GM19193 (cell line): ENCODE data around the gene CEMP1.
A peak's percentile ranks its signal among the peaks of the same experiment; 100 is the strongest.

Experiments
- POLR2A ChIP-seq: IDR thresholded peaks from 4 replicates; pipeline ENCODE4 v1.6.1; 2011; ENCODE audit not compliant: insufficient read depth, insufficient read length; ENCODE audit errors: extremely low read depth

Gene CEMP1

GRCh38 chr16:2513405-2514332 is 17.5 kb downstream of the CEMP1 start, which contains the start of gene ATP6V0C:
Gene ATP6V0C, plus strand, starts transcription at chr16:2513952. Its CDS starts 152 bp downstream, at chr16:2514104.
- peak; percentile 90 for TF ChIP-seq POLR2A

GRCh38 chr16:2512735-2513404 is 18.3 kb downstream of the CEMP1 start:
- no peak for TF ChIP-seq POLR2A

DNA sequence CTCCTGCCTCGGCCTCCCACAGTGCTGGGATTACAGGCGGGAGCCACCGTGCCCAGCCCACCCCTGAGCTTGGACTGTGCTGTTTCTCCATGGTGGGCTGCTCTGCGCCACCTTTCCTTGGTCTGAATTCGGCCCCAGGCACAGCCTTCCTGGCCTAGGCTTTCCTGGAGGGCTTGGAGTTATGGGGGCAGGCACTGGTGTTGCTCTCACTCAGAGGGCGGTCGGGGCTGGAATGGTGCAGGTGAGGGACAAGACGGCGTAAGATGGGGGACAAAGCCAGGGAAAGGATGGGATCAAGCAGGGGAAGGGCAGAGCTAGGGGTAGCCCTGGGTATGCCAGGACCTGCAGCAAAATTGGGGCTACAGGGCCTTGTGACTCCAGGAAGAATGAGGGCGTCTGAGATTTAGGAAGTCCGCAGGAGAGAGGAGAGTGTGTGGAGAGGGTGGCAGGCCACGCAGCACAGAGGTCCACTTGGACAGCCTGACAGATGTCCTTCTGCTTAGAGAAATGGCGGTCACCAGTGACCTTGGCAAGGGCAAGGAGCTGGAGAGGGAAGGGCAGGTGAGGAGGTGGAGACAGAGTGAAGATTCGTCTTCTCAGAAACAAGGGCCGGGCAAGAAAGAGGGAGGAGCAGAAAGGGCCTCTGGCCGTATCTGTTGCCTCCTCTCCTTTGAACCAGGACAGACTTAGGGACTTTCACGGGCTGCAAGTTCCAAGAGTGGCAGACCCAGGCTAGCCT is 19.0 kb downstream of the CEMP1 start:
- TF ChIP-seq POLR2A = no peak

DNA sequence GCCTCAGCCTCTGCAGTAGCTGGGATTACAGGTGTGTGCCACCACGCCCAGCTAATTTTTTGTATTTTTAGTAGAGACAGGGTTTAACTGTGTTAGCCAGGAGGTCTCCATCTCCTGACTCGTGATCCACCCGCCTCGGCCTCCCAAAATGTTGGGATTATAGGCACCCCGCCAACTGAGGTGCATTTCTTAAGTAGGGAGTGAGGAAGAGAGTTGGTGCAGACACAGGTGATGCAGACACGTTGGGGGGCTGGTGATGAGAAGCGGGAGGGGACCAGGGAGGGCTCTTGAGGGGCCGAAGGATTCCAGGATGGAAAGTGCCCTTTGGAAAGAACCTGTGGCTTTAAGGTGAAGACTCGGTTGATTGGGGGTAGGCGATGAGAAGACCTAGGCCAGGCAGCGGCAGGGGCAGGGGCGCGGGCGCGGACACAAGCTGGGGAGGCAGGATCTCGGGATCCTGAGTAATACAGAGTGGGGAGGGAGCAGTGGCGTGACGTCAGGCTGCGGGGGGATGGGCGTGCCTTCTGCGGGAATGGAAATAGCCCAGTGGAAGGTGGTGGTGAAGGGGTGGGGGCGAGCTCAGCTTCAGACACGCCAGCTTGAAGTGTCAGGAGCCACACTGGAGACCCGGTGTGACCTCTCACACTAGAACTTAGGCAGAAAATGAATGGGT is 19.9 kb downstream of the CEMP1 start:
- no peak for TF ChIP-seq POLR2A

DNA sequence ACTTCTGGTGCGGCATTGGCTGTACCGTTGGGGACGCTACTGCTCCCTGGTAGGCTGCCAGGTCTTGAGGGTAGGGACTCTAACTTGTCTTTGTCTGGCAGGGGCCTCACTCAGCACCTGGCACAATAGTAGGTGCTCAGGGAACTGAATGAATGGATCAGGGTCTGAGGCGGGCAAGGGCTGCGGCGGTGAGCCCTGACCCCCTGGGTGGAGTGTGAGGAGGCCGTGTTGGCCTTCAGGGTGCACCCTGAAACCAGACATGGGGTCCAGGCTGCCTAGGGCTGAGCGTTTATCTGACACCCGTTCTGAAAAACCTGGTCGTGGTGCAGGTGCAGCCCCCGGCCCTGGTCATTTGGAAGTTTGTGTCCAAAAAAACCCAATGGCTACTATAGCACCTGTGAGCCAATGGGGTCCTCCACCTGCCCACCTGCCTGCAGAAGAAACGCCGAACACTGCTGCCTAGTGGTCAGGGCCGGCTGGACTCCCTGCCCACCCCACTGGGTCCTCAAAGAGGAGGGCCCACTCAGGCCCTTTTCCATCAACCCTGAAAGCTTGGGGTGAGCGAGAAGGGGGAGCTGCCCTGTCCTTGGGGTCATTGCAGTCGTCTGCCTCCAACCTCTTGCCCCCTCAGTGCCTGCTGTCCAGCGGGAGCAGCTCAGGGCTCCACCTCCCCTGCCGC is 22.3 kb downstream of the CEMP1 start:
- no peak for TF ChIP-seq POLR2A

DNA sequence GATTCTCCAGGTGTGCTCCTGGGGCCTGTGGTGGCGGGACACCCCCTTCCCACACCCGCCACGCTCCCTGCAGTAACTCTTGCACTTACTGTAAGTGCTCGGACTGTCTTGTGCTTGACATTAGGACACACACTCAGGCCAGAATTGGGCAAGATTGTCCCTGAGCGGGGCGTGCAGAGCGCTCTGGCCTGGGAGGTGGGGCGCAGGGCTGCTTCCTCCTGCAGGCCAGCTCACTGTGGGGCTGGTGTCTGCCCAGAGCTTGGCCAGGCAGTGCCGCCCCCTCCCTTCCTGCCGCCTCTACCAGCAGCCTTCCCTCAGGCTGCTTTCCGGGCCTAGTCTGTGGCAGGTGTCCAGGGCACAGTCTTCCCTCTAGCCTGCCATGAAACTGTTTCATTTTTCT is 23.5 kb downstream of the CEMP1 start:
- TF ChIP-seq POLR2A = no peak

GRCh38 chr16:2507052-2507659 is 24.1 kb downstream of the CEMP1 start:
- TF ChIP-seq POLR2A = peak; percentile 31

GRCh38 chr16:2505695-2506094 is 25.5 kb downstream of the CEMP1 start:
- no peak for TF ChIP-seq POLR2A

DNA sequence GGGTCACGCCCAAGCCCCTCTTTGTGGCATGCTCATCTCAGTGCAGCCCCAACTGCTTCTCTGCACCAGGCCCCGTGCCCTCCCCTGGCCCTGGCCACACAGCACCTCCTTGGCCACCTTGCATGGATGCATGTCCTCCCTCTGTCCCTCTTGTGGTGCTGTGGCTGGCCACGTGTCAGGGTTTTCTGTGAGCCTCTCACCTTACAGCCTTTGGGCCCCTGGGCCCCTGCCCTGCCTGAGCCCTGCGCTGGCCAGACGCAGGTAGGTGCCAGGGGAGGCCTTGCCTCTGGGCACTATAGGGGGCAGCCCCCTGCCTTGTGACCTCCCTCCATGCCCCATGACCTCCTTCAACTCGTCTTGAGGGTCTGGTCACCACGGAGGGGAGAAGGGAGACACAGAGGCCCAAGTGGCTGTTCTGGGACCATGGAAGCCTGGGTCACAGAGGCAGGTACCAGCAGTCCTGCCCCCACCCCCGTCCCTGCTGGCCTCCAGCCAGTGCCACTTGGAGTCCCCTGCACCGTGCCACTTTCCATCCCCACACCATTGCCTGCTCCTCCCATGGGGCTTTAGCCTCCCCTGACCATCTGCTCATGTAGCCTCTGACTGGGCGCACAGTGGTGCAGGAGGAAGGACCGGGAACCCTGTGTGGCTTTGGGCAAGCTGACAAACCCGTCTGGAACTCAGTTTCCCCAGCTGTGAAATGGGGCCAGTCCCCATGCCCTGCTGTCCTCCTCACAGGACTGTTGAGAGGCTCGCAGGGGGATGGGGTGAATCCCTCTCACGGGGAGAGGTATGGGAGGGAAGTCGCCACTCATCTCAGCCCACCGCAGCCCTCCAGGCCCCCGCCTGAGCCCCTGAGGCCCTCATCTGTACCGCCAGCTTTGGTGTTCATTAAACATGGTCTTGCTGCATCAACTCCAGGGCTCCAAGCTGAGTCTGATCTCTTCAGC is 29.0 kb downstream of the CEMP1 start:
- no peak for TF ChIP-seq POLR2A

DNA sequence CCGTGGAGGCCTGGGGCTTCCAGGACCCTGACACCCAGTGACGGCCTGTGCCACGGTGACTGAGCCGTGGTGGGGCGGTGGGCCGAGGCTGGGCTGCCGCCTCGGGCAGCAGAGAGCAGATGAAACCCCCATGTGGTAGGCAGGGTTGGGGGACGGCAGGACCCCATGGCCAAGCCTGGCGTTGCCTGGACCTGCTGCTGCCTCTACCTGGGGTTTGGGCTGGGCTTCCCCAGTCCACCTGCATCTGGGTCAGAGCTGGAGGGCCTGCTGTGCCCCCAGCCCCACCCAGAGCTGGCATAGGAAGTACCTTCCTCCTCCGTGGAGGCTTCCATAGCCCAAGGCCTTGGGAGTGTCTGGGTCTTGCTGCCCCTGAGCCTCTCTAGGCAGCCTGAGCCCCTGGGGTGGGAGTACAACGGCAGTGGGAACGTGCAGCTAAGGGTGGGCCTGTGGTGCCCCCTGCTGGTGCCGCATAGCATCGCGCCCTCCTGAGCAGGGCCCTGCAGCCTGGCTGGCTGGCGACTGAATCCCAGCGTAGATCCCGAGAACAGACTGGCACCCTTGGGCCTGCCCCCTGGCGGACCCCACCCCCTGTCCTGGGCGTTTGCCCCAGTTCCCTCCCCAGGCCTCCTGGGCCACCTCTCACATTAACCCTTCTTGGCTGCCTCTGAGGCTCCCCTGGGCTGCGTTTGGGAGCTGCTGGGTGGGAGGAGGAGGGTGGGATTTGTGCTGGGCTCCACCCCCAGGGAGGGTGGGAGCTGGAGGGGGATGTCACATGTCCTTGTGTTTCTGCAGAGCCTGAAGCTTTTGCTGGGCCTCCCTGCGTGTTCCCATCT is 30.1 kb downstream of the CEMP1 start:
- TF ChIP-seq POLR2A = no peak

DNA sequence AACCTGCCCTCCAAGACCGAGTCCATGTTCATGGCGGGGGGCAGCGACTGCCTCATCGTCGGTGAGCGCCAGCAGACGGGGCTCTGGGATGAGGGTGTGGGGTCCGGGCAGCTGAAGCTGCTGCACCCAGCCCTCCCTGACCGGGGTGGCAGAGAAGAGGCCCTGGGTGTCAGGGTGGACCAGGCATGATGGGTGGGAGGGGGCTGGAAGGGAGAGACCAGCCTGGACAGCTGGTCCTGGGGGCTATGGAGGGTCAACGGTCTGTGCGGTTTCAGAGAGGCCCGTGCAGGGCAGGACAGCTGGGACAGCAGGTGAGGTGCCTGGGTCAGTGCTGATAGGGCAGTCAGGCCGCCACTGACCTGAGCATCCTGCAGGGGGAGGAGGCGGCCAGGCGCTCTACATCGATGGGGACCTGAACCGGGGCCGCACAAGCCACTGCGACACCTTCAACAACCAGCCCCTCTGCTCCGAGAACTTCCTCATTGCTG is 30.7 kb downstream of the CEMP1 start:
- no peak for TF ChIP-seq POLR2A
